HG03520 (cell line): ENCODE measurements around the gene TBATA.

ENCODE experiments used
- ATAC-seq: cut with Tn5 transposase; IDR thresholded peaks from one replicate; pipeline ENCODE4 v1.9.1; 2021; ENCODE audit warnings: mild to moderate bottlenecking, moderate library complexity; ENCODE audit not compliant: unreplicated experiment

Gene TBATA

GRCh38 chr10:70722820-70723424 lies 62.3 kb downstream of the TBATA start:
- ATAC-seq = no peak
